Skeletal muscle tissue (tissue), 4 donors: ENCODE data around the gene ALDH1L2. TPM values are rescaled to one million over a fixed set of nuclear protein-coding genes. Genes with fewer than 3 reads are reported as not detected.

ENCODE experiments used
- H3K27ac ChIP-seq: one replicate; pipeline ENCODE4 v1.7.0; 2013; ENCODE audit warnings: mild to moderate bottlenecking, low read depth, low read length, inconsistent platforms
- H3K27me3 ChIP-seq, 3 donors: one replicate each; pipeline ENCODE4 v1.7.0; 2013; ENCODE audit warnings: low read length in 3 of 3; ENCODE audit not compliant: control insufficient read depth in 3 of 3, insufficient read depth in 3 of 3
- H3K36me3 ChIP-seq, 3 donors: one replicate each; pipeline ENCODE4 v1.7.0; 2013; ENCODE audit warnings: low read length in 3 of 3; ENCODE audit not compliant: control insufficient read depth in 3 of 3, insufficient read depth in 3 of 3
- H3K4me1 ChIP-seq, 3 donors: one replicate each; pipeline ENCODE4 v1.7.0; 2013; ENCODE audit warnings: low read length in 3 of 3, mild to moderate bottlenecking in 3 of 3; ENCODE audit not compliant: control insufficient read depth in 3 of 3, insufficient read depth in 3 of 3
- H3K4me3 ChIP-seq, 3 donors: one replicate each; pipeline ENCODE4 v1.7.0; 2013; ENCODE audit warnings: low read length in 3 of 3
- H3K9ac ChIP-seq, 3 donors: one replicate each; pipeline ENCODE4 v1.7.0; 2013; ENCODE audit warnings: low read length in 3 of 3, mild to moderate bottlenecking in 3 of 3, moderate library complexity in 2 of 3, low read depth in 1 of 3
- H3K9me3 ChIP-seq, 3 donors: one replicate each; pipeline ENCODE4 v1.7.0; 2013; ENCODE audit warnings: low read length in 3 of 3; ENCODE audit not compliant: control insufficient read depth in 3 of 3
- total RNA-seq: library from RNA; depleted of rRNA; stranded (reverse); fragments of >200 nt; gene quantifications from one replicate; pipeline ENCODE4 v1.2.3, GENCODE V29; 2014
- donor health status: Osteomylitis.

Gene ALDH1L2
- total RNA-seq, 1 donor from 2014 or later, result 6.3 TPM

DNA sequence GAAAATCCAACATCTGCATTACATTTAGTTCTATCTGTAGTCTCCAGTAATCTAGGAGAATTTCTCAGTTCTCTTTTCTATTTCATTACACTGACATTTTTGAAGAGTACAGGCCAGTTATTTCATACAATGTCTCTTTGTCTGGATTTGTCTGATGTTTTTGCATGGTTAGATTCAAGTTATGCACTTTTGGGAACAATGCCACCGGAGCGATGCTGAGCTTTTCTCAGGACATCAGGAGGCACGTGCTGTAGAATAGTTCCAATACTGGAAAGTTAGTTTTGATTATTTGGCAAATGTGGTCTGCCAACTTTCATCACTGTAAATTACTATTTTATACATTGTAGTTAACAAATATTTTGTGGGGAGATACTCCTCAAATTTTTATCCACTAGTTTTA lies 43.1 kb downstream of the ALDH1L2 start:
- Histone ChIP-seq H3K36me3 (peaks cover 0 to 2% (median 0%) of the 10 kb centered on the region in 3 donors), H3K9ac (no peak overlapping the region), H3K27me3 (no peaks in the 10 kb centered on the region), H3K27ac (no peak overlapping the region), H3K4me1 (no peaks in the 10 kb centered on the region), H3K9me3 (no peaks in the 10 kb centered on the region), H3K4me3 (no peak overlapping the region)

GRCh38 chr12:105040476-105040875 lies 43.8 kb downstream of the ALDH1L2 start:
- Histone ChIP-seq H3K27me3 (no peaks in the 10 kb centered on the region), H3K27ac (no peak overlapping the region), H3K9me3 (no peaks in the 10 kb centered on the region), H3K36me3 (peaks cover 0 to 2% (median 0%) of the 10 kb centered on the region in 3 donors), H3K4me1 (no peaks in the 10 kb centered on the region), H3K9ac (no peak overlapping the region), H3K4me3 (no peak overlapping the region)

GRCh38 chr12:105036937-105037649 lies 47.2 kb downstream of the ALDH1L2 start:
- Histone ChIP-seq H3K9me3 (no peaks in the 10 kb centered on the region), H3K4me1 (no peaks in the 10 kb centered on the region), H3K9ac (no peak overlapping the region), H3K27me3 (no peaks in the 10 kb centered on the region), H3K27ac (no peak overlapping the region), H3K36me3 (peaks cover 0 to 5% (median 0%) of the 10 kb centered on the region in 3 donors), H3K4me3 (no peak overlapping the region)

- H3K27me3 ChIP-seq, result no peaks in the 10 kb centered on the region
- H3K9me3 ChIP-seq, result no peaks in the 10 kb centered on the region
- no peak overlapping the region for H3K27ac ChIP-seq
- H3K36me3 ChIP-seq, result peaks cover 0 to 6% (median 0%) of the 10 kb centered on the region in 3 donors
- no peaks in the 10 kb centered on the region for H3K4me1 ChIP-seq
- H3K4me3 ChIP-seq, result no peak overlapping the region
- no peak overlapping the region for H3K9ac ChIP-seq
These were observed 50.4 kb downstream of the ALDH1L2 start for GRCh38 chr12:105033851-105034250.

- H3K27me3 ChIP-seq, result no peaks in the 10 kb centered on the region
- H3K27ac ChIP-seq, result no peak overlapping the region
- H3K4me1 ChIP-seq, result no peaks in the 10 kb centered on the region
- no peaks in the 10 kb centered on the region for H3K9me3 ChIP-seq
- H3K4me3 ChIP-seq, result no peak overlapping the region
- no peak overlapping the region for H3K9ac ChIP-seq
- H3K36me3 ChIP-seq, result peaks cover 0 to 6% (median 0%) of the 10 kb centered on the region in 3 donors
These were observed 51.4 kb downstream of the ALDH1L2 start for GRCh38 chr12:105032703-105033357.

DNA sequence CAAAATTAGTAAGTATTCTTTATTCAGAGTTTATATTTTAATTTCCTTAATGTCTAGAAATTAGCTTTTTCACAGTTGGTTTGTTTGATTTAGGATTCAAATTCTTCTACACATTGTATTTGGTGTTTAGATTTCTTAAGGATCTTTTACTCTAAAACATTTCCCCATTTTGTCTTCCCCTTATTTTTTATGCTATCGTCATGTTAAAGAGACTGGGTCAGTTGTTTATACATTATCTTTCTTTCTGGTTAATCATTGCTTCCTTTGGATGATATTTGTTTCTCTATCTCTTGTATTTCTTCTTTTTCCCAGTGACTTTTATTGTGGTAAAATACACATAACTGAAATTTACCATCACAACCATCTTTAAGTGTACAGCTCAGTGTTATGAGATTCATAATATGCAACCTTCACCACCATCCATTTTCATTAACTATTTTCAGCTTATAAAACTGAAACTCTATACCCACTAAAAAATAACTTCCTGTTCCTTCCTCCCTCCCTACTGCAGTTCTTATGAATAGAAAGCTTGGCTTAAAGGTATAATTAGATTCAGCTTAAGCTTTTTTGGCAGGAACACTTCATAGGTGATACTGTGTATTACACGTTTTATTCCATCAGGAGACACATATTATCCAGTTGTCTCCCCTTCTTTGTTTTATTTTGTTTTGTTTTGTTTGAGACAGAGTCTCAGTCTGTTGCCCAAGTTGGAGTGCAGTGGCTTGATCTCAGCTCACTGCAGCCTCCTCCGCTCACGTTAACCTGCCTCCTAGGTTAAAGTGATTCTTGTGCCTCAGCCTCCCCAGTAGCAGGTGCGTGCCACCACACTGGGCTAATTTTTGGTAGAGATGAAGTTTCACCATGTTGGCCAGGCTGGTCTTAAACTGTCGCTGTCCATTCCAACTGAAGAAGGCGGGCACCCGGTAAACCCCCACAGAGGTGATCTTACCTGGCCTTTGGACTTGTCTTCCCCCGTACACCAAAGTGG lies 53.1 kb downstream of the ALDH1L2 start:
- no peaks in the 10 kb centered on the region for H3K27me3 ChIP-seq
- no peak overlapping the region for H3K9ac ChIP-seq
- no peak overlapping the region for H3K4me3 ChIP-seq
- H3K4me1 ChIP-seq, result peaks cover 0 to 3% (median 0%) of the 10 kb centered on the region in 3 donors
- H3K27ac ChIP-seq, result no peak overlapping the region
- H3K36me3 ChIP-seq, result peaks cover 0 to 4% (median 0%) of the 10 kb centered on the region in 3 donors
- H3K9me3 ChIP-seq, result no peaks in the 10 kb centered on the region

DNA sequence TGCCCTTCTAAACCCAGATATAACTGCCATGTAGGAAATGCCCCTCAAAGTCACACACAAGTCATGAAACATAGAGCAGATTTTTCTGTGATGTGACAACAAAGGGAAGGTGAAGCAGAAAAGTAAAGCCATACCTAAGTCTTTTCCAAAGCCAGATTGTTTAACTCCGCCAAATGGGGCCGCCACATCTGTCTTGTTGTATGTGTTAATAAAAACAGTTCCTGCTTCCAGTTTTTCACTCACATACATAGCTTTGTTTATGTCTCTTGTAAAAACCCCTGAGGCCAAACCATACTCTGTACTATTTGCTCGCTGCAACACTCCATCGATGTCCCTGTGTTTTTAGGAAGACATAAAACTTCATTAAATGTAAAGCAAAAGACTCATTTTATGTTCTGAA lies 57.8 kb downstream of the ALDH1L2 start:
- no peaks in the 10 kb centered on the region for H3K9me3 ChIP-seq
- H3K27me3 ChIP-seq, result no peaks in the 10 kb centered on the region
- H3K27ac ChIP-seq, result no peak overlapping the region
- H3K4me3 ChIP-seq, result no peak overlapping the region
- no peak overlapping the region for H3K9ac ChIP-seq
- H3K36me3 ChIP-seq, result peaks cover 0 to 5% (median 0%) of the 10 kb centered on the region in 3 donors
- H3K4me1 ChIP-seq, result peaks cover 0 to 12% (median 5%) of the 10 kb centered on the region in 3 donors

- H3K9ac ChIP-seq, result no peak overlapping the region
- no peak overlapping the region for H3K27ac ChIP-seq
- H3K36me3 ChIP-seq, result peaks cover 0 to 5% (median 0%) of the 10 kb centered on the region in 3 donors
- no peaks in the 10 kb centered on the region for H3K9me3 ChIP-seq
- H3K27me3 ChIP-seq, result no peaks in the 10 kb centered on the region
- H3K4me1 ChIP-seq, result peaks cover 0 to 12% (median 5%) of the 10 kb centered on the region in 3 donors
- no peak overlapping the region for H3K4me3 ChIP-seq
These were observed 58.4 kb downstream of the ALDH1L2 start for GRCh38 chr12:105025890-105026289.

GRCh38 chr12:105024928-105025327 lies 59.3 kb downstream of the ALDH1L2 start:
- Histone ChIP-seq H3K9ac (no peak overlapping the region), H3K27me3 (no peaks in the 10 kb centered on the region), H3K4me3 (no peak overlapping the region), H3K4me1 (peaks cover 0 to 12% (median 5%) of the 10 kb centered on the region in 3 donors), H3K27ac (no peak overlapping the region), H3K36me3 (peaks cover 0 to 5% (median 0%) of the 10 kb centered on the region in 3 donors), H3K9me3 (no peaks in the 10 kb centered on the region)
